SK-N-SH (cell line): ENCODE results near the gene ABL2.

ENCODE experiments used
- EP300 ChIP-seq, 2 experiments: IDR thresholded peaks; 2 replicates each; pipeline versions ENCODE4 v1.4.0 to v1.6.1; 2012; ENCODE audit warnings: borderline replicate concordance in 1 of 2, low read depth in 1 of 2, low read length in 1 of 2
- NFIC ChIP-seq: IDR thresholded peaks from 2 replicates; pipeline ENCODE4 v1.4.0; 2012; ENCODE audit warnings: borderline replicate concordance
- SMC3 ChIP-seq: IDR thresholded peaks from 2 replicates; pipeline ENCODE4 v1.6.1; 2012; ENCODE audit warnings: low read depth, low read length, improper control_type of control experiment
- TF ChIP-seq, protein P1 (sequence below): IDR thresholded peaks from 2 replicates; pipeline ENCODE4 v1.6.1; 2012; ENCODE audit warnings: mild to moderate bottlenecking, low read depth, low read length, moderate library complexity
- TF ChIP-seq, protein P2 (sequence below): fragments of 200-600 bp; sonication (generic); IDR thresholded peaks from 2 replicates; pipeline ENCODE4 v1.6.1; 2017; ENCODE audit warnings: antibody characterized with exemption, mild to moderate bottlenecking, moderate library complexity
- TF ChIP-seq, protein P3 (sequence below): fragments of 150-350 bp; IDR thresholded peaks from 2 replicates; pipeline ENCODE4 v1.6.1; 2016; ENCODE audit warnings: mild to moderate bottlenecking, low read depth, low read length
- TF ChIP-seq, protein P4 (sequence below): IDR thresholded peaks from 2 replicates; pipeline ENCODE4 v1.4.0; 2012; ENCODE audit warnings: low read depth
- TF ChIP-seq, protein P5 (sequence below): IDR thresholded peaks from 2 replicates; pipeline ENCODE4; 2012

DNA sequence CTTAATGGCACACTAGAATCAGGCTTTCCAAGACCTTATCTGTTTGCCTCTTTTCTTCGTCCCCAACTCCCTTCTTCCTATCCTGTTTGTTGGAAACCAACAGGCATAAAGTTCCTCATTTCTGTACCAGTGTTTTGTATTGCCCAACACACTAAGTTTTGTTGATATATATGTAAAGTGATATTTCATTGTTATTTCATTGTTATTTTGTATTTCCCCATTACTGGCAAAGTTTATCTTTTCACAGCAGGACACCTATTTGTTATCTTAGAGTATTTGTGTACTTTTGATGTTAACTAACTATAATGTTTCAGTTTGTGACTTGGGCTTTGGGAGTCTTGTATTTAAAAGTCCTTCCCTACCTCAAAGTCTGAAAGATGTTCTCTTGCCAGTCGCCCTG is 176.7 kb downstream of the ABL2 start:
- TF ChIP-seq, protein P1, sequence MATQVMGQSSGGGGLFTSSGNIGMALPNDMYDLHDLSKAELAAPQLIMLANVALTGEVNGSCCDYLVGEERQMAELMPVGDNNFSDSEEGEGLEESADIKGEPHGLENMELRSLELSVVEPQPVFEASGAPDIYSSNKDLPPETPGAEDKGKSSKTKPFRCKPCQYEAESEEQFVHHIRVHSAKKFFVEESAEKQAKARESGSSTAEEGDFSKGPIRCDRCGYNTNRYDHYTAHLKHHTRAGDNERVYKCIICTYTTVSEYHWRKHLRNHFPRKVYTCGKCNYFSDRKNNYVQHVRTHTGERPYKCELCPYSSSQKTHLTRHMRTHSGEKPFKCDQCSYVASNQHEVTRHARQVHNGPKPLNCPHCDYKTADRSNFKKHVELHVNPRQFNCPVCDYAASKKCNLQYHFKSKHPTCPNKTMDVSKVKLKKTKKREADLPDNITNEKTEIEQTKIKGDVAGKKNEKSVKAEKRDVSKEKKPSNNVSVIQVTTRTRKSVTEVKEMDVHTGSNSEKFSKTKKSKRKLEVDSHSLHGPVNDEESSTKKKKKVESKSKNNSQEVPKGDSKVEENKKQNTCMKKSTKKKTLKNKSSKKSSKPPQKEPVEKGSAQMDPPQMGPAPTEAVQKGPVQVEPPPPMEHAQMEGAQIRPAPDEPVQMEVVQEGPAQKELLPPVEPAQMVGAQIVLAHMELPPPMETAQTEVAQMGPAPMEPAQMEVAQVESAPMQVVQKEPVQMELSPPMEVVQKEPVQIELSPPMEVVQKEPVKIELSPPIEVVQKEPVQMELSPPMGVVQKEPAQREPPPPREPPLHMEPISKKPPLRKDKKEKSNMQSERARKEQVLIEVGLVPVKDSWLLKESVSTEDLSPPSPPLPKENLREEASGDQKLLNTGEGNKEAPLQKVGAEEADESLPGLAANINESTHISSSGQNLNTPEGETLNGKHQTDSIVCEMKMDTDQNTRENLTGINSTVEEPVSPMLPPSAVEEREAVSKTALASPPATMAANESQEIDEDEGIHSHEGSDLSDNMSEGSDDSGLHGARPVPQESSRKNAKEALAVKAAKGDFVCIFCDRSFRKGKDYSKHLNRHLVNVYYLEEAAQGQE = no peak
- TF ChIP-seq, protein P2, sequence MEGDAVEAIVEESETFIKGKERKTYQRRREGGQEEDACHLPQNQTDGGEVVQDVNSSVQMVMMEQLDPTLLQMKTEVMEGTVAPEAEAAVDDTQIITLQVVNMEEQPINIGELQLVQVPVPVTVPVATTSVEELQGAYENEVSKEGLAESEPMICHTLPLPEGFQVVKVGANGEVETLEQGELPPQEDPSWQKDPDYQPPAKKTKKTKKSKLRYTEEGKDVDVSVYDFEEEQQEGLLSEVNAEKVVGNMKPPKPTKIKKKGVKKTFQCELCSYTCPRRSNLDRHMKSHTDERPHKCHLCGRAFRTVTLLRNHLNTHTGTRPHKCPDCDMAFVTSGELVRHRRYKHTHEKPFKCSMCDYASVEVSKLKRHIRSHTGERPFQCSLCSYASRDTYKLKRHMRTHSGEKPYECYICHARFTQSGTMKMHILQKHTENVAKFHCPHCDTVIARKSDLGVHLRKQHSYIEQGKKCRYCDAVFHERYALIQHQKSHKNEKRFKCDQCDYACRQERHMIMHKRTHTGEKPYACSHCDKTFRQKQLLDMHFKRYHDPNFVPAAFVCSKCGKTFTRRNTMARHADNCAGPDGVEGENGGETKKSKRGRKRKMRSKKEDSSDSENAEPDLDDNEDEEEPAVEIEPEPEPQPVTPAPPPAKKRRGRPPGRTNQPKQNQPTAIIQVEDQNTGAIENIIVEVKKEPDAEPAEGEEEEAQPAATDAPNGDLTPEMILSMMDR = no peak
- TF ChIP-seq SMC3 (no peak), EP300 (IDR thresholded peaks at IDR 0.05; ENCODE audit: borderline replicate concordance in 1 of 2, low read depth in 1 of 2, low read length in 1 of 2) (no peak), NFIC (no peak)
- TF ChIP-seq, protein P3, sequence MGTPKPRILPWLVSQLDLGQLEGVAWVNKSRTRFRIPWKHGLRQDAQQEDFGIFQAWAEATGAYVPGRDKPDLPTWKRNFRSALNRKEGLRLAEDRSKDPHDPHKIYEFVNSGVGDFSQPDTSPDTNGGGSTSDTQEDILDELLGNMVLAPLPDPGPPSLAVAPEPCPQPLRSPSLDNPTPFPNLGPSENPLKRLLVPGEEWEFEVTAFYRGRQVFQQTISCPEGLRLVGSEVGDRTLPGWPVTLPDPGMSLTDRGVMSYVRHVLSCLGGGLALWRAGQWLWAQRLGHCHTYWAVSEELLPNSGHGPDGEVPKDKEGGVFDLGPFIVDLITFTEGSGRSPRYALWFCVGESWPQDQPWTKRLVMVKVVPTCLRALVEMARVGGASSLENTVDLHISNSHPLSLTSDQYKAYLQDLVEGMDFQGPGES = no peak
- TF ChIP-seq, protein P4, sequence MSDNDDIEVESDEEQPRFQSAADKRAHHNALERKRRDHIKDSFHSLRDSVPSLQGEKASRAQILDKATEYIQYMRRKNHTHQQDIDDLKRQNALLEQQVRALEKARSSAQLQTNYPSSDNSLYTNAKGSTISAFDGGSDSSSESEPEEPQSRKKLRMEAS = no peak
- TF ChIP-seq, protein P5, sequence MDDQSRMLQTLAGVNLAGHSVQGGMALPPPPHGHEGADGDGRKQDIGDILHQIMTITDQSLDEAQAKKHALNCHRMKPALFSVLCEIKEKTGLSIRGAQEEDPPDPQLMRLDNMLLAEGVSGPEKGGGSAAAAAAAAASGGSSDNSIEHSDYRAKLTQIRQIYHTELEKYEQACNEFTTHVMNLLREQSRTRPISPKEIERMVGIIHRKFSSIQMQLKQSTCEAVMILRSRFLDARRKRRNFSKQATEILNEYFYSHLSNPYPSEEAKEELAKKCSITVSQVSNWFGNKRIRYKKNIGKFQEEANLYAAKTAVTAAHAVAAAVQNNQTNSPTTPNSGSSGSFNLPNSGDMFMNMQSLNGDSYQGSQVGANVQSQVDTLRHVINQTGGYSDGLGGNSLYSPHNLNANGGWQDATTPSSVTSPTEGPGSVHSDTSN = no peak
